ENCODE results near the gene UFD1. TPM values are rescaled to one million over a fixed set of nuclear protein-coding genes. Genes with fewer than 3 reads are reported as not detected.

UFD1 gene
- total RNA-seq, 4 donors from 2014 or later: 26.9 to 38.1 (median 30.1) TPM

- no peak for TF ChIP-seq CTCF (IDR thresholded peaks at IDR 0.05)
- no peak for TF ChIP-seq POLR2A (IDR thresholded peaks at IDR 0.05)
- TF ChIP-seq EP300 (IDR thresholded peaks at IDR 0.05): no peak
- 83 to 87% methylated on average over 3 of the region's 3 CpGs for WGBS, 2 donors
- Histone ChIP-seq H3K36me3 (peaks cover 0 to 8% (median 0%) of the 10 kb centered on the region in 3 donors), H3K27ac (no peak overlapping the region), H3K9me3 (no peaks in the 10 kb centered on the region), H3K27me3 (no peaks in the 10 kb centered on the region), H3K4me3 (no peak overlapping the region), H3K4me1 (peaks cover 0 to 51% (median 1%) of the 10 kb centered on the region in 4 donors)
- no peak for DNase-seq (ENCODE audit: low spot score in 2 of 2)
Observed at GRCh38 chr22:19424186-19424500, 54.9 kb downstream of the UFD1 start.

DNA sequence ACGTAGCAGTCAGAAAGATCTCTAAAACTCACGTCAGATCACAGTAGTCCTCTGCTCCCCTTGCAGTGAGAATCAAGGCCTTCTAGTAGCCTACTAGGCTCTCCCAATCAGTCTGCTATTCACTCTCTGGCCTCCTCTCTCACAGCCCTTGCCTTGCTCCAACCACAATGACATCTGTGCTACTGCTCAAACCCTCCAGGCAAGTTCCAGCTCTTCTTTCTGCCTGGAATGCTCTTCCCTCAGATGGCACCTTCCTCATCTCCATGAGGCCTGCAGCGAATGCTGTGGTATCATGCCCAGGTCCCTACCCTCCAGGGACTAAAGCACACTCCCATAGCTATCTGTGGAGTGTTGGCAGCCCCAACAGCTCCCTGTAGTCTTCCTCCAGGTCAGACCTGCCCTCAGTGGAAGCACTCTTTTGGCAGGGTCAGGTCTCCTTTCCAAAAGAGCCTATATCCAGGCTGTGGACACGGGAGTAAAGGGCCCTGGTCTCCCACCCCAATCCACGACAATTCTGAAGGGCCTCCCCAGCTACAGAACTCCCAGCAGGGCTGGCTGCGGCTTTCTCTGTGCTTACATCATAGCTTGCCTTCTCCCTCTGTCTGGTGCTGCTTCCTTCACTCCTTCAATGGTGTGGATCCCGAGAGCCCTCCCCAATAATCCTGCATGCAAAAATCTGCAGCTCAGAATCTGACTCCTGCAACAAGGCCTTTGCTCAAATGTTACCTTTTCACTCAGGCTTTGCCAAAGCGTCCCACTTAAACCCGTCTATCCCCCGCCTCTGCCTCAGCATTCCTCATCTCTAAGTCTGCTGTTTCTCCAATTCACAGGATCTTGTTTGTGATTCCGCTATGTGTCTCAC lies 56.3 kb downstream of the UFD1 start:
- TF ChIP-seq EP300 (IDR thresholded peaks at IDR 0.05) (no peak), CTCF (IDR thresholded peaks at IDR 0.05) (no peak), POLR2A (IDR thresholded peaks at IDR 0.05) (no peak)
- Histone ChIP-seq H3K9me3 (no peaks in the 10 kb centered on the region), H3K36me3 (peaks cover 0 to 10% (median 0%) of the 10 kb centered on the region in 3 donors), H3K4me3 (no peak overlapping the region), H3K27ac (peak overlapping the region in 1 of 4 donors; percentile 31), H3K27me3 (no peaks in the 10 kb centered on the region), H3K4me1 (peaks cover 0 to 43% (median 0%) of the 10 kb centered on the region in 4 donors)
- DNase-seq (ENCODE audit: low spot score in 2 of 2): no peak
- 69 to 71% methylated on average over 11 of the region's 11 CpGs for WGBS, 2 donors

- Histone ChIP-seq H3K27me3 (no peaks in the 10 kb centered on the region), H3K4me1 (peaks cover 0 to 33% (median 0%) of the 10 kb centered on the region in 4 donors), H3K27ac (no peak overlapping the region), H3K9me3 (no peaks in the 10 kb centered on the region), H3K36me3 (peaks cover 0 to 11% (median 0%) of the 10 kb centered on the region in 3 donors), H3K4me3 (no peak overlapping the region)
- WGBS, 2 donors: 94 to 97% methylated on average over 6 of the region's 6 CpGs
- TF ChIP-seq CTCF (IDR thresholded peaks at IDR 0.05): no peak
- no peak for DNase-seq (ENCODE audit: low spot score in 2 of 2)
Observed at GRCh38 chr22:19420321-19420720, 58.7 kb downstream of the UFD1 start.

- 85 to 87% methylated on average over 5 of the region's 5 CpGs for WGBS, 2 donors
- DNase-seq (ENCODE audit: low spot score in 2 of 2): no peak
- TF ChIP-seq POLR2A (IDR thresholded peaks at IDR 0.05) (no peak), CTCF (IDR thresholded peaks at IDR 0.05) (no peak), EP300 (IDR thresholded peaks at IDR 0.05) (no peak)
- Histone ChIP-seq H3K27ac (no peak overlapping the region), H3K9me3 (no peaks in the 10 kb centered on the region), H3K4me3 (no peak overlapping the region), H3K27me3 (no peaks in the 10 kb centered on the region), H3K36me3 (peaks cover 0 to 11% (median 0%) of the 10 kb centered on the region in 3 donors), H3K4me1 (peaks cover 0 to 29% (median 0%) of the 10 kb centered on the region in 4 donors)
Observed at GRCh38 chr22:19419464-19420178, 59.4 kb downstream of the UFD1 start.

DNA sequence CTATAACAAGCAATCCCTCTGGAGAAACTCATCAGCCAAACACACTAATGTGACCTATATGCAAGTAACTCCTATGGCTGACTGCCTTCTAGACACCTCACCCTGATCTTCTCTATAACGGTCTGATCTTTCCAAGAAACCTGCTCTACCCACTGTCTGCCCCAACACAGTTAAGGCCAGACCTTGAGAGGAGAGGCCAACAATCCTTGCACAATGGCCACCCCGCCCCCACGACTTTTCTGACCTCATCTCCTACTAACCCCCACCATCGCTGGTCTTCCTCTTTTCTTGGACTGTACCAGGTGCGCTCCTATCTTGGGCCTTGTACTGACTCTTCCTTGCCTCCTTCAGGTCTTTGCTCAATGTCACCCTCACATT lies 59.9 kb downstream of the UFD1 start:
- DNase-seq (ENCODE audit: low spot score in 2 of 2): no peak

More for the DNA sequence above, 59.9 kb downstream of the UFD1 start:
- peaks cover 0 to 25% (median 0%) of the 10 kb centered on the region in 4 donors for H3K4me1 ChIP-seq
- WGBS, 2 donors: 83% methylated on average over 5 of the region's 5 CpGs
- no peak overlapping the region for H3K27ac ChIP-seq
- peaks cover 0 to 11% (median 0%) of the 10 kb centered on the region in 3 donors for H3K36me3 ChIP-seq
- no peaks in the 10 kb centered on the region for H3K27me3 ChIP-seq
- H3K4me3 ChIP-seq: no peak overlapping the region
- H3K9me3 ChIP-seq: no peaks in the 10 kb centered on the region
- TF ChIP-seq EP300 (IDR thresholded peaks at IDR 0.05): no peak

Measured in tibial nerve (tissue), 4 donors.